ENCODE results near the gene CADM2.

Gene CADM2

DNA sequence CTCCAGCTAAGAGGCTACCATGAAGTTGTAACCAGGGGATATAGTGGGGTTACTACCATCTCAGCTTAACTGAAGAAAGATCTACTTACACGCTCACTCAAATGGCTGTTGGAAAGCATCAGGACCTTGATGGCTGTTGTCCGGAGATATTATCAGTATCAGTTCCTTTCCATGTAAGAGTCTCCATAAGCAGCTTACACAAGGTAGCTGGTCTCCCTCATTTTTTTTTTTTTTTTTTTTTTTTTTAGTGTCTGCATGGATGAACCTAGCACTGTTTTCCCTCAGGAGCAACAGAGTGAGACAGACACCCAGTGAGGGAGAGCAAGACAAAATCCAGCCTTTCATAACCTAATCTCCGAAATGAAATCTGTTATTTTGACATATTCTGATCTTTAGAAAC is 230.9 kb downstream of the CADM2 start:
- DNase-seq (ENCODE audit: low read depth), result no peak

DNA sequence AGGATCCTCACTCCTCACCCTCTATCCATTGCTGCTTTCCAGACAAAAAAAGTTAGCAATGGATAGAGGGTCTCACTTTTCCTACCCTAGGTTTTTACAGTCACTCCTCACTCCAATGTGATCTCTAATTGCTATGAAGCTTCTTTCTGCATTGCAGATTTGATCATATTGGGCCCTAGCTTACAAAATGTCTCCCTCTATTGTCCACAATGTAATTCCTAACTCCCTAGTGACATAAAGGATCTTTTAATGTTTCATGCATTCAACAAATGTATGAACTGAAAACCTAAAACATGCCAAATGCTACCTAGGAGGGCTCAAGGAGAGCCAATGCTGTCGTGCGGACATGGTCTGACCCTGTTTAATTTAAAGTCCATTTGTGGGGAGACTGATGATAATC is 234.8 kb downstream of the CADM2 start:
- DNase-seq (ENCODE audit: low read depth), result no peak

DNA sequence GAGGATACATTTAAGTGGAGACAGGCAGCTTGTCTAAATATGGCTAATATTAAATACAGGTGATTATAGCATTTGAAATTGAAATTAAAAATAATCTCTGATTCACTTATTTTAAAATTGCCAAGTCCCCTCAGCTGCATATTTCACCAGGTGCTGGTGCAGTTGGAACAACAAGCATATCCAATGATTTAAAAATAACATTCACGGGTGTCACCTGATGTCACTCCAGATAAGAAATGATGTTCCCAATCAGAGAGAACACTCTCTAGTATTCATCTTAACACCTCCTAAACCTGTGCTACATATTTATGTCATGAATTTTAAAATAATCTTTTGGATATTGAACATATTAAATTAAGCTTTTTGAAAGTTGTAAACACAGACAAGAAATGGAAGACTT is 249.9 kb downstream of the CADM2 start:
- DNase-seq (ENCODE audit: low read depth), result no peak

DNA sequence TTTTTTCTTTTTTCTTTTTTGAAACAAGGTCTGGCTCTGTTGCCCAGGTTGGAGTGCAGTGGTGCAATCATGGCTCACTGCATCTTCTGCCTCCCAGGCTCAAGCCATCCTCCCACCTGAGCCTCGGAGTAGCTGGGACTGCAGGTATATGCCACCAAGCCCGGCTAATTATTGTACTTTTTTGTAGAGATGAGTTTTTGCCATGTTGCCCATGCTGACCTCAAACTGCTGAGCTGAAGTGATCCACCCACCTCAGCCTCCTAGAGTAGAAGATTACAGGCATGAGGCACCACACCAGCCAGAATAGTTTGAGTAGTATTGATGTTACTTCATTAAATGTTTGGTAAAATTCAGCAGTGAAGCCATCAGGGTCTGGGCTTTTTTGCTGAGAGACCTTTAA is 251.8 kb downstream of the CADM2 start:
- no peak for DNase-seq (ENCODE audit: low read depth)

DNA sequence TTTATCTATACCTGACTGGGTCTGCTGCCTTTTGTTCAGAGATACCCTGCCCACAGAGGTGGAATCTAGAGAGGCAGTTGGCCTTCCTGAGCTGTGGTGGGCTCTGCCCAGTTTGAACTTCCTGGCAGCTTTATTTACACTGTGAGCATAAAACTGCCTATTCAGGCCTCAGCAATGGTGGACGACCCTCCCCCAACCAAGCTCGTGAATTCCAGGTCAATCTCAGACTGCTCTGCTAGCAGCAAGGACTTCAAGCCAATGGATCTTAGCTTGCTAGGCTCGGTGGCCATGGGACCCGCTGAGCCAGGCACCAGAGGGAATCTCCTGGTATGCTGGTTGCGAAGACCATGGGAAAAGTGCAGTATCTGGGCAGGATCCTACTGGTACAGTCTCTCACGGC is 270.2 kb downstream of the CADM2 start:
- no peak for DNase-seq (ENCODE audit: low read depth)

DNA sequence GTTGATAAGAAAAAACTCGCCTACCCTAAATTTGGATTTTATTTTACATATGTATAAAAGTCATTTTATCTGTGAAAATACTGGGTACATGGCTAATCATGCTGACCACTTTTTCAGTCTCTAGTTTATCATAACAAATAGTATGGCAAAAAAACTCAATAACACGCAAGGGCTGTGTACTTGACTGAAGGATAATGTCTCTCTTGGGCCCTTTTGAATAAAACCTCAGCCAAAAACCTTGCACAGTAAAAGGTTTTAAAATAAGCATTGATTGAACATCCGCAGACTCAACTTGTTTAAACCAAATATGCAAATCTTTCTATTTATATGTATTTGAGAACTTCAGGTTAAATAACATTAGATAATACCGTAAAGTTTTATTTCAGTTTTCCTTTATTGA is 285.3 kb downstream of the CADM2 start:
- DNase-seq (ENCODE audit: low read depth), result no peak

DNA sequence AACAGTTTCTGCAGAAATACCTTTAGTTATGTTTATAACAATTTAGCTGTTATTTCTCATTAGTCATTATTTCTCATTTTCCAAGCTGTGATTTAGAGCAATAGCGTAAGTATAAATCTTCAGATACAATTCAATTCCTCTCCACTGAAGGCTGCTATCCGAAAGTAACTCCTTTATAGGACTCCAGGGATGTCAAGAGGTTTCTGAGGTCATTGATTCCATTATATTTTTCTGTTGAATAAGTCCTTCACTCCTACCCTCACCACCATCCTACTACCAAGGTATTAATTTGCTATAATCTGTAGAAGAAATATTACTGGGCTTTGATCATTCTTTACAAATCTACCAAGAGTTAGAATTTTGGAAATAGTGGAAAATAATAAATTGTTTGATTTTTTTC is 285.7 kb downstream of the CADM2 start:
- no peak for DNase-seq (ENCODE audit: low read depth)

DNA sequence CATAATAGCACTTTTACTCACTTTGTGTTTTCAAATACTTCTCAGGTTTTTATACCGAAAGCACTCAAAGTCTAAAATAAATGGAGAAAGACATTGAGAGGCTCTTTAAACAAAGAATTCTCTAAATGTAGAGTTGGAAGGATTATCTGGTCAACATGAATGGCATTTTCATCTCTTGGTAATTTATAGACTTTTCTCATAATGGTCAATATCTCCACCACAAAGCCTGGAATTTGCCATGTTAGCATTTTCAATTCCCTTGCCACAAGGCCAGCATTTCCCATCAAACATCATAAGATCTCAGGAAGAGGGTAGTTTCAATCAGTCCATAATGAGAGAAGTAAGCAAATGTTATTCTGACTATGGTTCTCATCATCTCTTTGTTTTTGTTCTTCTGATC is 293.0 kb downstream of the CADM2 start:
- no peak for DNase-seq (ENCODE audit: low read depth)

DNA sequence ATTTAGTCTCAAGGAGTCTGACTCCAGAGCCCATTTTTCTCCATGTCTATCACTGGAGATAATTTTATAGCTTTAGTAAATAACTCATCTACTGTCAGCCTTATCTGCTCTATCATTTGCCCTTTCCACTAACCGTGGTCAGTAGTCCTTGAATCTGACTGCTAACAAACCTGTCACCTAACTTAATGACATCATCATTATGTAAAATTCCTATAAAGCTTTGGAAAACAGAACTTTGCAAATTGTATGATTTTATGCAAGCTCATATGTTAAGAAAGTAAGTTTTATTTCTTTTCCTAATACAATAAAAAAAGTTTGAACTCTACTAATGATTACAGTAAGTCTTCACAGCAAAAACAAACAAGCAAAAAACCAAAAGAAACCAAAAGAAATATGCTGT is 293.9 kb downstream of the CADM2 start:
- DNase-seq (ENCODE audit: low read depth), result no peak

DNA sequence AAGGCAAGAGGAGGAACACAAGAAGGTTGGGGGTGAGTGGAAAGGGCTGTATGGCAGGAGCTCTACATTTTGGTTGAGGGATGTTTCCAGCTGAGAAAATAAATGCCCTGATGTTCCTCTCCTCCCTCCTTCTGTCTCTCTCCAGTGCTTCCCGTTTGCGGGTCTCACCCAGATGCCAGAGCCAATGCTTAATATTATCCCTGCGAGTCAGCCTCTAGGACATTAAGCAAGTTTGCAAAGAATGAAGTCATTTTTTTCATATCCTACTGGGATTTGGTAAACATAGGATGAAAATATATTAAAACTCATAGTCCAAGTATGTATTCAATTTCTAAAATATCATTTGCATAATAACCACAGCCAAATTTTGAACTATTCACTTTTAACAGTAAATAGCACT is 295.9 kb downstream of the CADM2 start:
- no peak for DNase-seq (ENCODE audit: low read depth)

DNA sequence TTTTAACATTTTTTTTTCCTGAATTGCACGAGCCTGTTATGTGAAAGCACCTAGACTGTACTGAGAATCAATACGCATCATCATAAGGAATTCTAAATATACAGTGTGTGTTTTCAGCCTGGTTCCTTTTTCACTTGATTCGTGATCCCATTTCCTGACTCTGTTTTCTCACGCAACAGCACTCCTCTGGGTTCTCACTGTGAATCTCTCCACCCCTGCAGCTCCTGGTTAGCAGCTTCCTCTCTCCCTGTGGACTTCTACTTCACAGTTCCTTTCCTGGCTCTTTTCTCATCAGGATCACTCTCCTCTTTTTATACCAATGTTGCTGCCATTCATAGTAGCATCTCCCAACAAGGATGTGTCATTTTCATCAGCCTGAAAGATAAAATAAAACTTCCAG is 297.2 kb downstream of the CADM2 start:
- DNase-seq (ENCODE audit: low read depth), result no peak

DNA sequence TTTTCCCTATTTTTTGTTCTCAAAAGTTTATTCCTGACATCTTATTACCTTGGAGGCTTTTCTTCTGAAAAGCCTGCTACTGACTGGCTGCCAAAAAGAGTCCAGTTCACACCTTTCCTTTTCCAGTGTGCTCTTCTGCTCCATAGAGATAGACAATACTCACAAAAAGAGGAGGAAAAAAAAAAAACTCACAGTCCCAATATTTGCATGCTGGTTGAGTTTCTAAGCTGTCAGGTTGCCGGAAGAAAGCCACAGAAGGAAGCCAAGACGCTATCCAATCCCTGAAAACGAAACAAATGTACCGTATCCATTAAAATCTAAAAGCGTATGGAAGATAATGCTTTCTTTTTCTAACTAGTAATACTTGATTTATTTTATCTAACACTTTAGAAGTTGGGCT is 299.5 kb downstream of the CADM2 start:
- no peak for DNase-seq (ENCODE audit: low read depth)

DNA sequence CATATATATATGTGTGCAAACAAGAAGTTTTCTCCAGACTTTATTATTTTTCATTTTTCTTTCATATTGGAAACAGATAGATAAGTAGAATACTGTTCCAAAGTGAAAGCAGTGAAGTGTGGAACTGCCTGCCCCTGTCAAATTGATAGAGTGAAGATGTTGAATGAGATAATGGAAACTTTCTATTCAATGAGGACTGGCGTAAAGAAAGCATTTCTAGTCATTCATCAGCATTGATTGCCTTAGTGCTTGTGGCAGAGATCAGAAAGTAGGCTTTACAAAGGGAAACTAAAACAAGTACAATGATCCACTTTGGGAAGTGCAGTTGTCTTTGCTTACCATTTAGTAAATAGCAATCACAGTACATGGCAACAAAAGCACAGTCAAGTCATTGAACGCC is 300.0 kb downstream of the CADM2 start:
- no peak for DNase-seq (ENCODE audit: low read depth)

DNA sequence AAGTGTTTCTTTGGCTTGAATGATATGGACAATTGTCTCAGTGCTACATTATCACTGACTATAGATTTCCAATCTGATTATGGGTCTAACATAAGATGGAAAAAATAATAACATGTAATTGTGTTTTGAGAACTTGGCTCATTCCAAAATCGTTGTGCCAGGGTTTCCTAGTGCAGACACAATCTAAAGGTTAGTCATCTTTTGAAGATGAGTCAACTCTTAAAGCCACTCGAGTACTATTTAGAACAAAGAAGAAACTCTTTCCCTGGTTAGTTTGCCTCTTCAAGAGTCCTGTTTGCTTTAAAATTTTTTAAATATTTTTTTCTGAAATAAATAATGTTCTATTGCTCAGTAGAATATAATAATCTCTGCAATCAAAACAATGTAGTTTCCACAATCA is 301.0 kb downstream of the CADM2 start:
- DNase-seq (ENCODE audit: low read depth), result no peak

DNA sequence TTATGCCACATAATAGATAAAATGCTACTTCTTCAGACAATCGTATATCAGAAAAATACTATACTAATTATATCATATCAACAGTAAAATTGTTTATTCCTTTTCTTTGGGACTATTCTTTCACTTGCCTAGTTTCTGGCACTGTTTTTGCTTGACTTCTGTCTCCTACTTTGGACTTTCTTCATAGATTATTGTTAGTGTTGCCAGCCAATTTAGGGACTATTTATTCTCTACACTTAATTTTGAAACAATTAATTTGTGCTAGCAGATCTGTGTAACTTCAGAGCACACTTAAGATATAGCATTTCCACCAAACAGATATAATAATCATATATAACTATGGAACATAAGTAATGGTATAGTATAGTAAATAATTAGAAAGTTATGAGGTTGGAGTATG is 305.6 kb downstream of the CADM2 start:
- no peak for DNase-seq (ENCODE audit: low read depth)

DNA sequence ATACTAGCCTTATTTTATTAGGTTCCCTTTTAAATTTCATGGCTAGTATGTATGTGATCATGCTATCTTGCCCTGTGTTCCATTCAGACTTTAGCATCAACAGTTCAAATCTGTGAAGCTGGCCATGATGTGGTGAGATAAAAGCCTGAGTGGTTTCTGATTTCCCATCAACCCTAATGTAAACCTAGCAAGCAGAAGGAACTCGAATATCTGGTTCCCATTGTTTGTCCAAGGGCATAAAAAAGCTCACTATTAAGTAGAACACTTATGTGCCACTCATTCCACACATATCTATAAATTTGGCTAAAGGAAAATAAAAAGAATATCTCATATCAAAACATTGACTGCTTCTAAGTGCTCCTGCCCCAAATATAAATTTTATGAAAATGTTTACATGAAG is 311.7 kb downstream of the CADM2 start:
- DNase-seq (ENCODE audit: low read depth), result no peak

DNA sequence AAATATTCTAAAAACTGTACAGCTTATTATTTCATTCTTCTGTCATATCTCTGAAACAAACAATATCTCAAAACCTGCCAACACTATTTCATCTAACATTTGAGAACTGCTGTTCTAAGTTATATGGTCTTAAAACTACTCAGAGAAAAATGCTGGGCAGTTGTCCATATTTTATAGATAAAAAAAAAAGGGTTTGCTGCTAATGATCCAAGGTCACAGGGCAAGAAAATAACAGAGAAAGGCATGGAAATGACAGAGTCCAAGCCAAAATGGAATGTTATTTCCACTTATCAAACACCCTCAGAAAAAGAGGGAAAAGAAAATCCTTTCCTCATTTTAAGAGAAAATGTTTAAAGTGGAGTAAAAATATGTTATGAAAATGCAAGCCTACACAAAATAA is 313.1 kb downstream of the CADM2 start:
- DNase-seq (ENCODE audit: low read depth), result no peak

DNA sequence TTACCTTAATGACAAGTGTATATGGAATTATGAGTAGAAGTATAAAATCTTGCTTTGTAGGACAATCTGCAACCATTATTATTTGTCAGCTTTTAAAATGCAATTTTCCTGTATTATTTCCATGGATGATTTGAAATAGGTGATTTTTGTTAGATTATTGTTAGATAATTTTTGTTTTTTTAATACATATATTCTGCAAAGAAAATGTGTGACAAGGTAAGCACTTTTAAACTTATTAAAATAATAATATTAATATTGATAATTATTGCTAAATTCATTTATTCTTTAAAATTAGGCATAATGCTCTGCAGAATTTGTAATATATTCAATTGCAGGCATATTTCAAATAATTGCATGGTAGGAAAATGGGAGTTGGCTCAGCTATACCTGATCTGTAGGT is 329.5 kb downstream of the CADM2 start:
- DNase-seq (ENCODE audit: low read depth), result no peak

DNA sequence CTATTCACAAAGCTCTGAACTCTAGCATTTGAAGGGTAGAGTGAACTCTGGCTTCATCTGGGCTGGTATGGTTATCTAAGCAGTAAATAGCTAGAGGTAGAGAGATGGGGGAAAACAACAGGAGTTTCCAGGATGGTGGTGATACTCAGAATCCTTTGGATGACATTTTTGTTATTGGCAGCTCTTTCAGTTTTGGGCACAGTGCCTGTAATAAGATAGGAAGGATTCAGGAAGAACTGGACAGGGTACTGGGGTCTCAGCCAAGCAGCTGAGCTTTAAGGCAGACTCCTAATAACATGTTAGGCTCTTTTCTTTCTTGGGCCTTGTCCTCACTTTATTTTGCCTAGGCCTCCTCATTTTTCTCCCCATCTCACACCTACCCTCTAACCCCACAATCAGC is 338.5 kb downstream of the CADM2 start:
- DNase-seq (ENCODE audit: low read depth), result no peak

DNA sequence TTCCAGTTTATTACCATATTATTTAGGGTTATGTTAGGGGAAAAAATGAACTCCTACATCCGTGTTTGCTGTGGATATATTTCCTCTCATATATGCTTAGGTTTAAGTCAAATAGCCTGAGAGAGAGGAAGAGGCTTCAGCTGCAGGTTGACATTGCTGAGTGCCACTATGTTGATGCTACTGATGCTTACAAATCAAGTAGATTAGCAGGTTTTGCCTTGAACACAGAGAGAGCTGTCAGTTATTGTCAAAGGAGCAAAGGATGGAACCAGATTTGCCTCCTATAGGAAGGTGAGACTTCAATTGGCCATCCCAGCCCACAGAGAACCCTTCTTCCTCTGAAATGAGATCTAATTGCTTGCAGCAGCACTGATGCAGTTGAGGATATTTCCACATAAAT is 339.2 kb downstream of the CADM2 start:
- DNase-seq (ENCODE audit: low read depth), result no peak

DNA sequence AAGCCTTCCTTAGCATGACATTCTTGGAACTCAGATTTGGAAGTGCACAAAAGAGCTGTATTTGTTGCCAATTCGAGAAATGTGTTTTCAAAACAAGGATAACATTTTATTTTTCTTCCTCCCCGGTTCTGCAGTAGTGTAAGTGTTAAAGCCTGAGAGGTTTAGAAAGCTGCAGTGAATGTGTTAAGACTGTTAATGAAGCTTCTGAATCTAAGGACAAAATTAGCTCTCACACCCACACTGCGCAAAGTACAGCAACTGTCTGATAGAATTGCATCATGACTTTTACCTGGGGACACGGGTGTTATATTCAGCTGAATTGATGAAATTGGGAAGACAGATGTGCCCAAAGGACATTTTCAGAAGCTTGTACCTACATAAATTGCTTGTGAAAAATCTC is 344.4 kb downstream of the CADM2 start:
- DNase-seq (ENCODE audit: low read depth), result no peak

DNA sequence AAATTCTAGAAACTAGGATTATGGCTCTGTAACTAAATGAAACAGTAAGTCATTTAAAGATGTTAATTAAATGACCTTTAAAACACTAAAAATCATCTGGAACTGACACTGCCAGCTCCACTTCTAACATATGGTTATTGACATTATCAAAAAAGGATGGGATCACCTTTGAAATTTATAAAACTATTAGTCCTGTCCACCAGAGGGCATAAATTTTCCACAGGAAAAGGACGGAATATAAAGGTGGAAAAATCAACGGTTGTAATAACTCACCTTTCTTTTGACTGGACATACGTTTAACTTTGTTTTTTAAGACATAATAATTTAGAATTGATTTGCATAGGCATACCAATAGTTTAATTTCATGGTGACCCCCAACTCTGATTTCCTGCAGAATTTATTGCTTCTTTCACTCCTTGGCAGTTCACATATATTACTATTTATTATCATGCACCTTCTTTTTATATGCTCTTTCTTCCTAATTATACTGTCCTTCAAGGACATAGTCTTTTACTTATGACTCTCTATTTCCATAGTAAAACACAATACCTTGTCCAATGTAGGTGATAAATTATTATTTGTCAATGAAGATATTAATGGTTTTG is 345.7 kb downstream of the CADM2 start:
- DNase-seq (ENCODE audit: low read depth), result no peak

DNA sequence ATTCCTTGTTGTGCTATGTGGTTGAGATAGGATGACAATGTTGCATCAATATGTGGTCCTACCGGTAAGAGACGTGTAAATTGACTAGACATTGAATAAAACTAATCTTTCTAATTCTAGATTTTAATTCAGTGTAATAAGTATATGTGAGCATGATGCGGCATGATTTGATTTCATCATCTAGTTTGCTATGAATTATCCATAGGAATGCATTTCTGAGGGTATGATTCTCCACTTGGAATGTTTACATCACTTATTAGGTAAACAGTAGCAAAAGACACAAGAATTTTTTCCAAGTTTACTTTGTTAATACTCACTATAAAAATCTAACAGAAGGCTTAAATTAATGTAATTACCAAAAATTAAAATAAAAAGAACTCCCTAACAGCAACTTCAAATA is 353.5 kb downstream of the CADM2 start:
- no peak for DNase-seq (ENCODE audit: low read depth)

DNA sequence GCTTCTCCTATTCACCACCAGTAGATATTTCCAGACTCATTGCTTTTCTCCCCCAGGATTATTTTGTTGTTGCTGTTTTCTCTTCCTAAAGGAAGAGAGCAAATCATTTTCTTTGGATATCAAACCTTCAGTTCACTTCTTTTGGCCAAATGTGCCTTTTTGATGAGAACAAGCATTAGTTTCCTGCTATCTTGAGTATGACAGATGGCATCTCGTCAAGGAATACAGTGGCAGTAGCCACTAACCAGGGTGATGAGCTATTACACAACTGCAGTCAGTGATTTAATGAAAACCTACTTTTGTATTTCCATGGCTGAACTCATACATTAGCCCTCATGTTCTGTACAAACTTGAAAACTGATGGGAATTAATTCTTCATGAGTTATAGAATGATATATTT is 354.6 kb downstream of the CADM2 start:
- DNase-seq (ENCODE audit: low read depth), result no peak

DNA sequence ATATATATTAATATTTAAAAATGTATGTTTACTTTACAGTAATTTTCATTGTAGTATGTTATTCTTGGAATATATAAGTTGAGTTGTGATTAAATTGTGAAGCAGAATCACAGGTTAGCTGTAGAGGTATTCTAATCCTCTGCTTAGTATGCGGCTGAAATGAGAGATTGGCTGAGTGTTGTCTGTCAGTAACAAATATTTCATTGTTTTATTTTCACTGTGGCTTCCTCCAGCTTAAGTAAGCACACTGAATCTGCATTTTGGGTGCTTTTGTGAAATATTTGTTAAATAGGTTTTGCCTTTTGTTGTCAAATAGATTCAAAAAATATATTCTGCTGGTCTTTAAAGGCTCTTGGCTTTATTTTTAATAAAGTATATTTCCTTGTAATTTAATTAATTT is 357.5 kb downstream of the CADM2 start:
- DNase-seq (ENCODE audit: low read depth), result no peak

Data from amniotic epithelial cell (primary cell).